ENCODE measurements around the gene FAU. TPM values are rescaled to one million over a fixed set of nuclear protein-coding genes. Genes with fewer than 3 reads are reported as not detected.

Gene FAU
- total and polyA plus RNA-seq, 2 of the 13 experiments (the other 11 are each of a cell fraction or from before 2014, with no cell fraction given), result 374 to 869 TPM

DNA sequence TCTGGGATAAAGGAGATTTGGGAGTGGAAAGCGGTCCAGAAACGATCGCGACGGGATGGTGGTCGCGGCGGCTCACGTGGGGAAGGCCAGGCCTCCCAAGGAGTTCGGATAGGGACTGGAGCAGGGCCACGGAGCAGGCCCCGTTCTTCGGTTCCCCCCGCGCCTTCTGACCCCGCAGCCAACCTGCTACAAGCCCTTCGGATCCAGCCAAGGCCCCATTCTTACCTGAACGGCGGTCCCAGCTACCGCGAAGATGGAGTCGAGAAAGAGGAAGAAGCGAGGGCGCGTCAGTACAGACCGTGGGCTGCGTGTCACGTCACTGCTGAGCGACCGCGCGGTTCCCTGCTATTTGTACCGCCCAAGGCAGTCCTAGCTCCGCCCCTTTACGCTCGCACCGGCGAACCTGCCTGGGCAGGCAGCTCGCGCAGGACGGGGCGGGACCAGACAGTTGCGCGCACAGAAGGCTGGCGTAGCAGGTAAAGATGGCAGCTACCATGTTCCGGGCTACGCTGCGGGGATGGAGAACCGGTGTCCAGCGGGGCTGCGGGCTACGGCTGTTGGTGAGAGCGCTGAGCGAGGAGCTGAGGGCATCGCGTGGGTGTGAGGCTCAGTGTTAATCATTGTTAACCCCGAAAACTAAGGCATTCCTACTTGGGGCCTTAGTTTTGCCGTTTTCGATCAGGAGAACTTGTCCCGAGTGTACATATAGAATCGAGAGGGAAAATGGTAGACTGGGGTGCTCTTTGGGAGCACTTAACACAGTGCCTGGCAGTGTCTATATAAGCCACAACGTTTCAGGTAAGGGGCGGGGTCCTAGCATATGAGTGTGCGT, at the start of gene FAU, which contains the start of gene MRPL49 (continued):
- TF ChIP-seq, protein P1, sequence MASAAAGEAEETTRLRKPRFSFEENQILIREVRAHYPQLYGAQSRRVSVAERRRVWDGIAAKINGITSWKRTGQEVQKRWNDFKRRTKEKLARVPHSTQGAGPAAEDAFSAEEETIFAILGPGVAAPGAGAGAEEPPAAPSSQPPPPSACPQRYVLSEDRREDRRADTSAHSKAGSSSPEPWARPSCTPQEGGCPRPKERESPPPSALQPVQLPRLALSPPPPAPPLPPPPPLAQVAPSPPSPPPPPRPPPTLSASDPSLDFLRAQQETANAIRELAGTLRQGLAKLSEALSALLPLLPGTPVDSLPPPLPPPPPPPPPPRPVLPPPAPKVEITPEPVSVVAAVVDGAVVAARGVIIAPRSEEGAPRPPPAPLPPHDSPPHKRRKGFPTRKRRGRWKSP (CRISPR knock-in tag; IDR thresholded peaks at IDR 0.05), result no peak; the same call in 1 of the 2 replicates
- TF ChIP-seq MXD1 (CRISPR knock-in tag; IDR thresholded peaks at IDR 0.05), result peak; percentile 60; the same call in 1 of the 2 replicates
- peak; percentile 86 for TF ChIP-seq MAX (IDR thresholded peaks at IDR 0.05)
- TF ChIP-seq ZNF441 (CRISPR knock-in tag; IDR thresholded peaks at IDR 0.05; ENCODE audit: borderline replicate concordance), result no peak; the same call in 1 of the 2 replicates
- TF ChIP-seq ZNF691 (CRISPR knock-in tag; IDR thresholded peaks at IDR 0.05; ENCODE audit: borderline replicate concordance, low read depth), result peak; percentile 80; the same call in 1 of the 2 replicates
- TF ChIP-seq PRDM4 (CRISPR knock-in tag; IDR thresholded peaks at IDR 0.05; ENCODE audit: borderline replicate concordance), result 0 out of 2 replicates have a peak, but pooled peaks have one; percentile 33
- peak; percentile 96 for TF ChIP-seq POLR2G (IDR thresholded peaks at IDR 0.05; ENCODE audit: low read depth, low read length)
- TF ChIP-seq ZNF317 (CRISPR knock-in tag; IDR thresholded peaks at IDR 0.05), result peak; percentile 70; the same call in 1 of the 2 replicates
- peak; percentile 56 for TF ChIP-seq REPIN1 (CRISPR knock-in tag; IDR thresholded peaks at IDR 0.05; ENCODE audit: borderline replicate concordance, low read depth)
- TF ChIP-seq ZNF704 (CRISPR knock-in tag; IDR thresholded peaks at IDR 0.05; ENCODE audit: borderline replicate concordance), result no peak
- TF ChIP-seq SP4 (CRISPR knock-in tag; IDR thresholded peaks at IDR 0.05), result peak; percentile 93
- TF ChIP-seq ZNF207 (IDR thresholded peaks at IDR 0.05; ENCODE audit: borderline replicate concordance), result no peak
- TF ChIP-seq, protein P2, sequence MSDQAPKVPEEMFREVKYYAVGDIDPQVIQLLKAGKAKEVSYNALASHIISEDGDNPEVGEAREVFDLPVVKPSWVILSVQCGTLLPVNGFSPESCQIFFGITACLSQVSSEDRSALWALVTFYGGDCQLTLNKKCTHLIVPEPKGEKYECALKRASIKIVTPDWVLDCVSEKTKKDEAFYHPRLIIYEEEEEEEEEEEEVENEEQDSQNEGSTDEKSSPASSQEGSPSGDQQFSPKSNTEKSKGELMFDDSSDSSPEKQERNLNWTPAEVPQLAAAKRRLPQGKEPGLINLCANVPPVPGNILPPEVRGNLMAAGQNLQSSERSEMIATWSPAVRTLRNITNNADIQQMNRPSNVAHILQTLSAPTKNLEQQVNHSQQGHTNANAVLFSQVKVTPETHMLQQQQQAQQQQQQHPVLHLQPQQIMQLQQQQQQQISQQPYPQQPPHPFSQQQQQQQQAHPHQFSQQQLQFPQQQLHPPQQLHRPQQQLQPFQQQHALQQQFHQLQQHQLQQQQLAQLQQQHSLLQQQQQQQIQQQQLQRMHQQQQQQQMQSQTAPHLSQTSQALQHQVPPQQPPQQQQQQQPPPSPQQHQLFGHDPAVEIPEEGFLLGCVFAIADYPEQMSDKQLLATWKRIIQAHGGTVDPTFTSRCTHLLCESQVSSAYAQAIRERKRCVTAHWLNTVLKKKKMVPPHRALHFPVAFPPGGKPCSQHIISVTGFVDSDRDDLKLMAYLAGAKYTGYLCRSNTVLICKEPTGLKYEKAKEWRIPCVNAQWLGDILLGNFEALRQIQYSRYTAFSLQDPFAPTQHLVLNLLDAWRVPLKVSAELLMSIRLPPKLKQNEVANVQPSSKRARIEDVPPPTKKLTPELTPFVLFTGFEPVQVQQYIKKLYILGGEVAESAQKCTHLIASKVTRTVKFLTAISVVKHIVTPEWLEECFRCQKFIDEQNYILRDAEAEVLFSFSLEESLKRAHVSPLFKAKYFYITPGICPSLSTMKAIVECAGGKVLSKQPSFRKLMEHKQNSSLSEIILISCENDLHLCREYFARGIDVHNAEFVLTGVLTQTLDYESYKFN (CRISPR knock-in tag; conservative IDR thresholded peaks at IDR 0.05), result peak; percentile 61

All from HepG2 (cell line).